ENCODE measurements around the gene EHF. TPM values are rescaled to one million over a fixed set of nuclear protein-coding genes. Genes with fewer than 3 reads are reported as not detected.
A peak's percentile ranks its signal among the peaks of the same experiment; 100 is the strongest.

EHF gene
- total RNA-seq, 2 experiments from 2014 or later, result 0.14 to 0.25 TPM

- ChIA-PET POLR2A (no interaction called here), CTCF (interaction anchor here (1.4 kb wide), 1 partner anchor 41 kb away, joined by 3 read pairs; no protein-coding TSS in a partner anchor)
These were observed 34.6 kb downstream of the EHF start for GRCh38 chr11:34655335-34656008.

DNA sequence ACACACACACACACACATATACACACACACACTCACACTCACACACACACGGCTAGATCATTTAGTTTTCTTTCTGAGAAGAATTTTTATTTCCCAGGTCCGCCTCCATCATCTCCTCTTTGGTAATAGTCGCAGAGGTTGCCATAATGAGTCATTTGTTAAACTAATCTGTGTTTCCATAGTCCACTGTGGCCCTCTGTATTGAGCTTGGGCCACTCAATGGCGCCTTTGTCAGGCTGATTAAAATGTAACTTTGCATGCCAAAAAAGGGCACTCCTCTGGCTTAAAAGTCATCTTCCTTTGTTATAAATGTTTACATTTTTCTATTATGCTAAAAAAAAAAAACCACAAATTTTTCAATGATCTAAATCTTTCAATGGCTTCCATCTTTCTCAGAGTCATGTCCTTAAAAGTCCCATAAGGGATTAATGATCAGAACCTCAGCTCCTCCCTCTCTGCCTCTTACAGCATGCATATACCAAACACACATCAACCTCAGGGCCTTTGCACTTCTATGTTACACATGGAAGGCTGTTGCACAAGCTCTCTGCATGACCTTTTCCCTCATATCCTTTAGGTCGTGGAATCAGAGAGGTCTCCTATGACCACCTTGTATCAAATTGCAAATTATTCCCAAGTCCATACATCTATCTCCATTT is 35.3 kb downstream of the EHF start:
- POLR2A ChIA-PET, result no interaction called here
- Mint-ChIP-seq H3K36me3 (ENCODE audit: low read depth) (no peaks in the 10 kb centered on the region), H3K4me3 (no peak overlapping the region), H3K4me1 (peaks cover 40% of the 10 kb centered on the region), H3K27ac (no peak overlapping the region), H3K27me3 (peaks cover 38% of the 10 kb centered on the region), H3K9me3 (ENCODE audit: low read depth) (no peaks in the 10 kb centered on the region)
- CTCF ChIA-PET, result interaction anchor here (1.4 kb wide), 1 partner anchor 42 kb away, joined by 3 read pairs; no protein-coding TSS in a partner anchor
- DNase-seq (no peak), ATAC-seq (no peak)
- intact Hi-C loops (cut with DNase I, micrococcal nuclease), result loop anchor here (10.0 kb wide), 3 partner anchors 489 to 921 kb away; partner anchors contain the start of gene CD59 (in 1 of the 2)

More at GRCh38 chr11:34655335-34656008, 34.6 kb downstream of the EHF start:
- Mint-ChIP-seq H3K27me3 (peaks cover 38% of the 10 kb centered on the region), H3K4me1 (peaks cover 46% of the 10 kb centered on the region), H3K4me3 (no peak overlapping the region), H3K36me3 (ENCODE audit: low read depth) (no peaks in the 10 kb centered on the region), H3K9me3 (ENCODE audit: low read depth) (no peaks in the 10 kb centered on the region), H3K27ac (peak overlapping the region; percentile 38)
- peak; percentile 5 for ATAC-seq
- intact Hi-C loops (cut with DNase I, micrococcal nuclease), result loop anchor here (10.0 kb wide), 3 partner anchors 489 to 921 kb away; partner anchors contain the start of gene CD59 (in 1 of the 2)
- peak; percentile 20 for DNase-seq

DNA sequence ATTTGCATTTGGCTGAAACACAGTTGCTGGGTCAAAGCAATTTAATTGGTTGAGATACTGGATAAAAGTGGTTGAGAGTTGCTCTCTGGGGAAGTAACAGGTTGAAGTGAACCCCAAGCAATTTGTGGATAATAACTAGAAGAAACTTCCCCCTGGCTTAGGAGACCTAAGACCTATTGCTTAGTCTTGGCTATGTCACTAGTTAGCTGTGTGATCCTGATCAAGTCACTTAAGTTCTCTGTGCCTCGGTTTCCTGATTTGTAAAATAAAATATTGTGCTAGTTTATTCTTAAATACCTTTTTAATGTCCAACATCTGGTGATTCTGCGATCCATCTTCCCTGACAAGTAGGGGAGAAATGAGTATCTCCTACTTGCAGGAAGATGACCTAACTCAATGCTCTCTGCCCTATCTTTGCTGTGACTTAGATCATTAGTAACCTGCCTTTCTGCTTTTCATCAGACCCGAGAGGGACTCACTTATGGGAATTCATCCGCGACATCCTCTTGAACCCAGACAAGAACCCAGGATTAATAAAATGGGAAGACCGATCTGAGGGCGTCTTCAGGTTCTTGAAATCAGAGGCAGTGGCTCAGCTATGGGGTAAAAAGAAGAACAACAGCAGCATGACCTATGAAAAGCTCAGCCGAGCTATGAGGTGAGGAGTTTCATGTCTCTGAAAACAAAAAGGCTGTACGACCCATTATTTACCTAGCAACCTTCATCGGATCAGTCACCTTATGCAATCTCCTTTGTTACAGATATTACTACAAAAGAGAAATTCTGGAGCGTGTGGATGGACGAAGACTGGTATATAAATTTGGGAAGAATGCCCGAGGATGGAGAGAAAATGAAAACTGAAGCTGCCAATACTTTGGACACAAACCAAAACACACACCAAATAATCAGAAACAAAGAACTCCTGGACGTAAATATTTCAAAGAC is 37.5 kb downstream of the EHF start:
- Mint-ChIP-seq H3K27ac (no peak overlapping the region), H3K4me3 (no peak overlapping the region), H3K27me3 (peaks cover 28% of the 10 kb centered on the region), H3K9me3 (ENCODE audit: low read depth) (no peaks in the 10 kb centered on the region), H3K36me3 (ENCODE audit: low read depth) (no peaks in the 10 kb centered on the region), H3K4me1 (peaks cover 19% of the 10 kb centered on the region)
- intact Hi-C loops (cut with DNase I, micrococcal nuclease), result loop anchor here (10.0 kb wide), 3 partner anchors 486 to 924 kb away; partner anchors contain the start of gene CD59 (in 1 of the 2)
- DNase-seq, result no peak
- CTCF ChIA-PET, result no interaction called here
- POLR2A ChIA-PET, result no interaction called here
- no peak for ATAC-seq

DNA sequence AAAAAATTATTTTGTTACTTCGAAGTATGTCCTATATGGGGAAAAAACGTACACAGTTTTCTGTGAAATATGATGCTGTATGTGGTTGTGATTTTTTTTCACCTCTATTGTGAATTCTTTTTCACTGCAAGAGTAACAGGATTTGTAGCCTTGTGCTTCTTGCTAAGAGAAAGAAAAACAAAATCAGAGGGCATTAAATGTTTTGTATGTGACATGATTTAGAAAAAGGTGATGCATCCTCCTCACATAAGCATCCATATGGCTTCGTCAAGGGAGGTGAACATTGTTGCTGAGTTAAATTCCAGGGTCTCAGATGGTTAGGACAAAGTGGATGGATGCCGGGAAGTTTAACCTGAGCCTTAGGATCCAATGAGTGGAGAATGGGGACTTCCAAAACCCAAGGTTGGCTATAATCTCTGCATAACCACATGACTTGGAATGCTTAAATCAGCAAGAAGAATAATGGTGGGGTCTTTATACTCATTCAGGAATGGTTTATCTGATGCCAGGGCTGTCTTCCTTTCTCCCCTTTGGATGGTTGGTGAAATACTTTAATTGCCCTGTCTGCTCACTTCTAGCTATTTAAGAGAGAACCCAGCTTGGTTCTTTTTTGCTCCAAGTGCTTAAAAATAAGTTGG is 38.3 kb downstream of the EHF start:
- intact Hi-C loops (cut with DNase I, micrococcal nuclease), result loop anchor here (10.0 kb wide), 3 partner anchors 486 to 924 kb away; partner anchors contain the start of gene CD59 (in 1 of the 2)
- Mint-ChIP-seq H3K4me1 (peaks cover 10% of the 10 kb centered on the region), H3K27me3 (peaks cover 29% of the 10 kb centered on the region), H3K27ac (no peak overlapping the region), H3K36me3 (ENCODE audit: low read depth) (no peaks in the 10 kb centered on the region), H3K4me3 (no peak overlapping the region), H3K9me3 (ENCODE audit: low read depth) (no peaks in the 10 kb centered on the region)
- ATAC-seq (no peak), DNase-seq (no peak)
- ChIA-PET CTCF (interaction anchor here (0.7 kb wide), 1 partner anchor 175 kb away, joined by 3 read pairs; no protein-coding TSS in a partner anchor), POLR2A (no interaction called here)

DNA sequence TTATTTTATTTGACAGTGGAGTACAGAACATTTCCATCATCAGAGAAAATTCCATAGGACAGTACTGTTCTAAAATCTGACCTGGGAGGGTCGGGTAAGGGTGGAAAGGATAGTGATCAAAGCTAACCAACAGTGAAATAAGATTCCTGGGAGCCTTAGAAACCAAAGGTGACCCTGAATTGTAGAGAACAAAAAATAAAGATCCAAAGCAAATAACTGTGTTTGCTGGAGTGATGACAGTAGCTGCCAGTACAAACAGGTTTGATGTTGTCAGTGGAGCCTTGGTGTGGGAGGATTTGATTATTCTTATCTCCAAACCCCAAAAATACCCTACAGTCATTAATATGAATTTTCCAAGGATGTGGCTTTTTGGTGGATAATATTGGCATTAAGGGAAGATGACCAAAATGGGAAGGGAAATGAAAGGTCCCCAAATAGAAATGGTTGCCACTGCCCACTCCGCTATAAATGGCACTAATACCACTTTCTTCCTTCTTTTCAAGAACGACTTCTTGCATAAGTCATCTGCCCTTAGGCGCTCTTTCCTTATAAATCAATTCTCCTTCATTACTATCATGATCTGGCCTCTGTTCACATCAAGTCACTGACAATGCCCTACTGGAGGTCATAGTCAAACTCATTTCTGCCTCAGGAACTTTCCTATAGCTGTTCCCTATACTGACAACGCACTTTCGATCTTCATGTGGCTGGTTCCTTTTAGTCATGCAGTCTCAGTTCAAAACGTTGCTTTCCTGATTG is 44.4 kb downstream of the EHF start:
- CTCF ChIA-PET, result interaction anchor here (0.7 kb wide), 1 partner anchor 16 kb away, joined by 3 read pairs; no protein-coding TSS in a partner anchor
- H3K27me3 Mint-ChIP-seq, result peaks cover 22% of the 10 kb centered on the region

GRCh38 chr11:34667810-34668582 is 47.1 kb downstream of the EHF start:
- intact Hi-C loops (cut with DNase I, micrococcal nuclease), result no loop called here
- no peak overlapping the region for H3K27ac Mint-ChIP-seq
- H3K36me3 Mint-ChIP-seq (ENCODE audit: low read depth), result no peaks in the 10 kb centered on the region
- ChIA-PET CTCF (no interaction called here), POLR2A (no interaction called here)
- H3K9me3 Mint-ChIP-seq (ENCODE audit: low read depth), result no peaks in the 10 kb centered on the region
- no peaks in the 10 kb centered on the region for H3K4me1 Mint-ChIP-seq
- ATAC-seq (no peak), DNase-seq (no peak)
- peaks cover 32% of the 10 kb centered on the region for H3K27me3 Mint-ChIP-seq
- H3K4me3 Mint-ChIP-seq, result no peak overlapping the region

More for the DNA sequence above, 44.4 kb downstream of the EHF start:
- POLR2A ChIA-PET, result no interaction called here
- DNase-seq (no peak), ATAC-seq (no peak)
- Mint-ChIP-seq H3K27ac (no peak overlapping the region), H3K36me3 (ENCODE audit: low read depth) (no peaks in the 10 kb centered on the region), H3K4me1 (no peaks in the 10 kb centered on the region), H3K9me3 (ENCODE audit: low read depth) (no peaks in the 10 kb centered on the region), H3K4me3 (no peak overlapping the region)
- intact Hi-C loops (cut with DNase I, micrococcal nuclease), result no loop called here

GRCh38 chr11:34668583-34669053 is 47.7 kb downstream of the EHF start:
- ATAC-seq (no peak), DNase-seq (no peak)
- POLR2A ChIA-PET, result no interaction called here
- Mint-ChIP-seq H3K27ac (no peak overlapping the region), H3K4me3 (no peak overlapping the region), H3K27me3 (peaks cover 30% of the 10 kb centered on the region), H3K4me1 (no peaks in the 10 kb centered on the region), H3K36me3 (ENCODE audit: low read depth) (no peaks in the 10 kb centered on the region), H3K9me3 (ENCODE audit: low read depth) (no peaks in the 10 kb centered on the region)
- CTCF ChIA-PET, result no interaction called here
- intact Hi-C loops (cut with DNase I, micrococcal nuclease), result no loop called here

- Mint-ChIP-seq H3K27me3 (peaks cover 30% of the 10 kb centered on the region), H3K36me3 (ENCODE audit: low read depth) (no peaks in the 10 kb centered on the region), H3K4me1 (no peaks in the 10 kb centered on the region), H3K4me3 (no peak overlapping the region), H3K27ac (no peak overlapping the region), H3K9me3 (ENCODE audit: low read depth) (peaks cover 4% of the 10 kb centered on the region)
- intact Hi-C loops (cut with DNase I, micrococcal nuclease), result no loop called here
- DNase-seq (no peak), ATAC-seq (no peak)
- CTCF ChIA-PET, result interaction anchor here (0.6 kb wide), 1 partner anchor 87 kb away, joined by 3 read pairs; no protein-coding TSS in a partner anchor
- POLR2A ChIA-PET, result no interaction called here
These were observed 48.6 kb downstream of the EHF start for GRCh38 chr11:34669458-34669857.

DNA sequence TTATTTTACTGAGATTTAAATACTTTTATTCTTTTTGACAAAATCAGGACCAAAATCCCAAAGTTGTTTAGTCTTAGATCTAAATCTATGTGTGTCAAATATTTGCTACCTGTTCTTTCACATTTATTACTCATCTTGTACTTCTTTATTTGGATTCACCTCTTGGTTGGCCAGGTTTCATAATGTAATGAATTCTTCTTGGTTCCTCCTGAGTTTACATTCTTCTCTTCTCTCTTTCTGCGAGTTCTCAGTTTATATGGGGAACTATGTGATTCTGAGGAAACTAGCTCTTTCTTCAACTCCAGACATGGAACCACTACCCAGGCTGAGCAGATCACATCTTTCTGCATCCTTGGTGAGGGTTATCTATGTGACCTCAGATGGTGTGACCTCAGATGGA is 50.2 kb downstream of the EHF start:
- DNase-seq (no peak), ATAC-seq (no peak)
- CTCF ChIA-PET, result no interaction called here
- Mint-ChIP-seq H3K27me3 (peaks cover 29% of the 10 kb centered on the region), H3K4me3 (no peak overlapping the region), H3K4me1 (no peaks in the 10 kb centered on the region), H3K27ac (no peak overlapping the region), H3K36me3 (ENCODE audit: low read depth) (no peaks in the 10 kb centered on the region), H3K9me3 (ENCODE audit: low read depth) (peaks cover 5% of the 10 kb centered on the region)
- intact Hi-C loops (cut with DNase I, micrococcal nuclease), result no loop called here
- POLR2A ChIA-PET, result no interaction called here

DNA sequence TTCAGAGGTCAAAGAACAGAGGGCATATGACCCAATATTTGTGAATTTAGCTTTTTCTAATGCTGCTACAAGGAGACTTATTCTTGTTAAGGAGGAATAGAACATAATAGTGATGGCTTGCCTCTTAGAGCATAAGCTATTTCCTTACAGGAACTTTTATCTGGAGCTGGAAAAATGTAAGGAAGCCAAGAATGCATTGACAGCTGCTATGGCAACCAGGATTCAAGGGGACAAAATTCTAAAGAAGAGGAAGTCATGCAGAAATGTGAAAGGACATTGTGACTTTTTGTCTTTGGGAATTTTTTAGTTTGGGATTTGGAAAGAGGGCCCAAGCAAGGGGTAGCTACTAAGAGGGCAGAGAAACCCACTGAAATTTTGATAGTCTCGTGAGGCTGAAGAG is 51.1 kb downstream of the EHF start:
- no peaks in the 10 kb centered on the region for H3K4me1 Mint-ChIP-seq
- CTCF ChIA-PET, result no interaction called here
- H3K36me3 Mint-ChIP-seq (ENCODE audit: low read depth), result no peaks in the 10 kb centered on the region
- no peak overlapping the region for H3K27ac Mint-ChIP-seq
- H3K4me3 Mint-ChIP-seq, result no peak overlapping the region
- DNase-seq (no peak), ATAC-seq (no peak)
- H3K9me3 Mint-ChIP-seq (ENCODE audit: low read depth), result peaks cover 5% of the 10 kb centered on the region
- intact Hi-C loops (cut with DNase I, micrococcal nuclease), result no loop called here
- H3K27me3 Mint-ChIP-seq, result peaks cover 28% of the 10 kb centered on the region
- POLR2A ChIA-PET, result interaction anchor here (0.6 kb wide), 1 partner anchor 63 kb away, joined by 3 read pairs; no protein-coding TSS in a partner anchor
